H9 (cell line): ENCODE measurements around the gene ALPI. TPM values are rescaled to one million over a fixed set of nuclear protein-coding genes. Genes with fewer than 3 reads are reported as not detected.
A peak's percentile ranks its signal among the peaks of the same experiment; 100 is the strongest.

Experiments
- DNase-seq: peaks from one replicate; pipeline ENCODE4 v3.0.0-alpha.2; 2017
- H2AFZ ChIP-seq: one replicate; pipeline ENCODE4 v1.6.1; 2013; ENCODE audit warnings: mild to moderate bottlenecking, low read length, control low read depth, moderate library complexity
- H2AK5ac ChIP-seq: 2 replicates; pipeline ENCODE4 v1.6.1; 2013; ENCODE audit warnings: low read length, control low read depth, mixed read lengths; ENCODE audit not compliant: insufficient read length
- H2BK120ac ChIP-seq: one replicate; pipeline ENCODE4 v1.6.1; 2013; ENCODE audit warnings: low read depth, mild to moderate bottlenecking, low read length, control low read depth, inconsistent platforms; ENCODE audit not compliant: poor library complexity, severe bottlenecking
- H2BK12ac ChIP-seq: 2 replicates; pipeline ENCODE4 v1.6.1; 2013; ENCODE audit warnings: low read length, control low read depth, mixed read lengths, low read depth; ENCODE audit not compliant: insufficient read length
- H2BK15ac ChIP-seq: 2 replicates; pipeline ENCODE4 v1.6.1; 2013; ENCODE audit warnings: low read depth, low read length, control low read depth
- H2BK20ac ChIP-seq: one replicate; pipeline ENCODE4 v1.6.1; 2013; ENCODE audit warnings: low read depth, mild to moderate bottlenecking, low read length, control low read depth, inconsistent platforms; ENCODE audit not compliant: poor library complexity, severe bottlenecking
- H2BK5ac ChIP-seq: 2 replicates; pipeline ENCODE4 v1.6.1; 2013; ENCODE audit warnings: low read length, control low read depth, mixed read lengths; ENCODE audit not compliant: insufficient read length
- H3K14ac ChIP-seq: 2 replicates; pipeline ENCODE4 v1.6.1; 2013; ENCODE audit warnings: low read length, control low read depth; ENCODE audit not compliant: insufficient read depth
- H3K18ac ChIP-seq: 2 replicates; pipeline ENCODE4 v1.6.1; 2013; ENCODE audit warnings: low read depth, mild to moderate bottlenecking, mixed read lengths, low read length, control low read depth; ENCODE audit not compliant: insufficient read length
- H3K23ac ChIP-seq: 2 replicates; pipeline ENCODE4 v1.6.1; 2013; ENCODE audit warnings: low read length, control low read depth, mixed read lengths, low read depth; ENCODE audit not compliant: insufficient read length
- H3K23me2 ChIP-seq: 2 replicates; pipeline ENCODE4 v1.6.1; 2013; ENCODE audit warnings: low read depth, mild to moderate bottlenecking, mixed read lengths, low read length, control low read depth; ENCODE audit not compliant: insufficient read length, poor library complexity, severe bottlenecking
- H3K27ac ChIP-seq: 2 replicates; pipeline ENCODE4 v1.5.1; 2013; ENCODE audit warnings: low read length, control low read depth, mixed read lengths, low read depth; ENCODE audit not compliant: insufficient read length
- H3K27me3 ChIP-seq: 2 replicates; pipeline ENCODE4 v1.6.1; 2013; ENCODE audit warnings: low read length, control low read depth, inconsistent platforms; ENCODE audit not compliant: insufficient read depth
- H3K4ac ChIP-seq: 2 replicates; pipeline ENCODE4 v1.6.1; 2013; ENCODE audit warnings: low read depth, mild to moderate bottlenecking, control low read depth, inconsistent platforms, low read length, moderate library complexity
- H3K4me1 ChIP-seq: 2 replicates; pipeline ENCODE4 v1.6.1; 2013; ENCODE audit warnings: low read length, control low read depth, inconsistent platforms; ENCODE audit not compliant: insufficient read depth
- H3K4me2 ChIP-seq: 2 replicates; pipeline ENCODE4 v1.6.1; 2013; ENCODE audit warnings: low read length, control low read depth, mixed read lengths; ENCODE audit not compliant: insufficient read length, insufficient read depth
- H3K56ac ChIP-seq: 2 replicates; pipeline ENCODE4 v1.6.1; 2013; ENCODE audit warnings: low read depth, mild to moderate bottlenecking, mixed read lengths, low read length, control low read depth; ENCODE audit not compliant: insufficient read length
- H3K79me1 ChIP-seq: 2 replicates; pipeline ENCODE4 v1.6.1; 2013; ENCODE audit warnings: low read depth, mild to moderate bottlenecking, moderate library complexity, low read length, control low read depth, inconsistent platforms; ENCODE audit not compliant: insufficient read depth, poor library complexity, severe bottlenecking
- H3K79me2 ChIP-seq: 2 replicates; pipeline ENCODE4 v1.6.1; 2013; ENCODE audit warnings: low read length, control low read depth, inconsistent platforms; ENCODE audit not compliant: insufficient read depth
- H3K9ac ChIP-seq: 2 replicates; pipeline ENCODE4 v1.6.1; 2013; ENCODE audit warnings: low read length, control low read depth, mixed read lengths; ENCODE audit not compliant: insufficient read length; ENCODE audit errors: extremely low read depth
- H3K9me3 ChIP-seq: one replicate; pipeline ENCODE4 v1.6.1; 2013; ENCODE audit warnings: low read depth, low read length, inconsistent platforms; ENCODE audit not compliant: control insufficient read depth
- H3T11ph ChIP-seq: one replicate; pipeline ENCODE4 v1.6.1; 2013; ENCODE audit warnings: mild to moderate bottlenecking, low read length, control low read depth, inconsistent platforms
- H4K20me1 ChIP-seq: one replicate; pipeline ENCODE4 v1.6.1; 2013; ENCODE audit not compliant: control insufficient read depth, insufficient read length, insufficient read depth
- H4K5ac ChIP-seq: 2 replicates; pipeline ENCODE4 v1.6.1; 2013; ENCODE audit warnings: low read depth, mild to moderate bottlenecking, mixed read lengths, low read length, control low read depth; ENCODE audit not compliant: insufficient read length
- H4K8ac ChIP-seq: replicated peaks from 2 replicates; pipeline ENCODE4 v1.6.1; 2013; ENCODE audit warnings: low read length, control low read depth, mixed read lengths, low read depth; ENCODE audit not compliant: insufficient read length
- H4K91ac ChIP-seq: 2 replicates; pipeline ENCODE4 v1.6.1; 2013; ENCODE audit warnings: low read depth, mild to moderate bottlenecking, moderate library complexity, mixed read lengths, low read length, control low read depth; ENCODE audit not compliant: insufficient read length
- H3K27ac Mint-ChIP-seq, 3 experiments: 2 replicates in 2 of 3; 3 replicates in 1 of 3; pipeline ENCODE4 v1.8.0; 2020 to 2021; ENCODE audit warnings: mixed read lengths in 3 of 3, mild to moderate bottlenecking in 1 of 3, moderate library complexity in 1 of 3
- H3K27me3 Mint-ChIP-seq: 2 replicates; pipeline ENCODE4 v1.8.0; 2021; ENCODE audit warnings: low read depth, mild to moderate bottlenecking, moderate library complexity, mixed read lengths
- H3K36me3 Mint-ChIP-seq, 3 experiments: 2 replicates in 2 of 3; 3 replicates in 1 of 3; pipeline ENCODE4 v1.8.0; 2020 to 2021; ENCODE audit warnings: low read depth in 3 of 3, mixed read lengths in 3 of 3; ENCODE audit not compliant: insufficient read depth in 1 of 3
- H3K4me1 Mint-ChIP-seq, 2 experiments: 2 replicates each; pipeline ENCODE4 v1.8.0; 2020; ENCODE audit warnings: mixed read lengths in 2 of 2
- H3K4me3 Mint-ChIP-seq, 2 experiments: 2 replicates in 1 of 2; 3 replicates in 1 of 2; pipeline ENCODE4 v1.8.0; 2020 to 2021; ENCODE audit warnings: mild to moderate bottlenecking in 2 of 2, mixed read lengths in 2 of 2, moderate library complexity in 1 of 2
- H3K9me3 Mint-ChIP-seq, 2 experiments: 2 replicates in 1 of 2; 3 replicates in 1 of 2; pipeline ENCODE4 v1.8.0; 2020; ENCODE audit warnings: mild to moderate bottlenecking in 2 of 2, mixed read lengths in 2 of 2, moderate library complexity in 1 of 2
- CTCF ChIP-seq: fragments of 200-600 bp; sonication (generic); conservative IDR thresholded peaks from 3 replicates; pipeline ENCODE4 v1.8.0; 2021; ENCODE audit warnings: antibody characterized with exemption, mild to moderate bottlenecking
- WGBS: extraction: QIAGEN DNeasy Blood & Tissue Kit; methylation state at CpG from one replicate; pipeline ENCODE4 v1.1.7; 2013; ENCODE audit warnings: missing lambda C conversion rate, low lambda C conversion rate, mixed read lengths; ENCODE audit not compliant: insufficient read length; ENCODE audit errors: extremely low coverage; 5-methylcytosine and 5-hydroxymethylcytosine counted together
- total RNA-seq: library from RNA; stranded (reverse); gene quantifications from 2 replicates; pipeline ENCODE4 v1.2.1, GENCODE V29; 2021

Gene ALPI
- total RNA-seq, 1 experiment from 2014 or later = not detected

GRCh38 chr2:232484628-232485347, 28.8 kb downstream of the ALPI start:
- Histone ChIP-seq H4K5ac (no peak overlapping the region), H3K14ac (no peak overlapping the region), H2AK5ac (no peak overlapping the region), H3K9ac (no peak overlapping the region), H3K4me2 (peak overlapping the region; percentile 48), H3K79me1 (no peaks in the 10 kb centered on the region), H3K27me3 (peaks cover 34% of the 10 kb centered on the region), H2BK12ac (no peak overlapping the region), H2BK20ac (no peak overlapping the region), H3T11ph (no peak overlapping the region), H4K20me1 (no peaks in the 10 kb centered on the region), H2BK15ac (no peak overlapping the region), H2BK120ac (no peak overlapping the region), H3K9me3 (no peaks in the 10 kb centered on the region), H4K91ac (no peak overlapping the region), H3K79me2 (no peaks in the 10 kb centered on the region), H3K4me1 (peaks cover 2% of the 10 kb centered on the region; the same call in 1 of the 2 replicates), H3K27ac (no peak overlapping the region), H2AFZ (no peak overlapping the region), H3K56ac (no peak overlapping the region), H3K23me2 (peaks cover 9% of the 10 kb centered on the region), H3K4ac (no peak overlapping the region), H3K23ac (no peak overlapping the region), H2BK5ac (no peak overlapping the region), H3K18ac (no peak overlapping the region), H4K8ac (no peak overlapping the region)
- Mint-ChIP-seq H3K27me3 (peaks cover 75% of the 10 kb centered on the region), H3K4me3 (peak overlapping the region; percentile 41 to 76), H3K36me3 (peaks cover 0 to 8% (median 0%) of the 10 kb centered on the region in 3 experiments; a peak in 3 of 7 replicates), H3K4me1 (peaks cover 19 to 21% of the 10 kb centered on the region in 2 experiments), H3K27ac (no peak overlapping the region), H3K9me3 (no peaks in the 10 kb centered on the region)
- no peak for TF ChIP-seq CTCF
- DNase-seq = peak; percentile 19
- no CpG with 5 or more reads among the region's 12 CpGs for WGBS
